Lower leg skin (tissue), 3 donors: Measurements from ENCODE around the gene SPPL3.

Experiments used
- POLR2A ChIP-seq, 2 donors: fragments of 450-650 bp; IDR thresholded peaks; one replicate each; pipeline ENCODE4 v1.6.1; 2016 to 2017; ENCODE audit warnings: antibody characterized with exemption in 2 of 2, mild to moderate bottlenecking in 1 of 2, moderate library complexity in 1 of 2
- TF ChIP-seq, protein P1 (sequence below), 3 donors: fragments of 450-650 bp; IDR thresholded peaks; one replicate each; pipeline ENCODE4 v1.5.1; 2016; ENCODE audit warnings: antibody characterized with exemption in 3 of 3, mild to moderate bottlenecking in 3 of 3, moderate library complexity in 2 of 3

DNA sequence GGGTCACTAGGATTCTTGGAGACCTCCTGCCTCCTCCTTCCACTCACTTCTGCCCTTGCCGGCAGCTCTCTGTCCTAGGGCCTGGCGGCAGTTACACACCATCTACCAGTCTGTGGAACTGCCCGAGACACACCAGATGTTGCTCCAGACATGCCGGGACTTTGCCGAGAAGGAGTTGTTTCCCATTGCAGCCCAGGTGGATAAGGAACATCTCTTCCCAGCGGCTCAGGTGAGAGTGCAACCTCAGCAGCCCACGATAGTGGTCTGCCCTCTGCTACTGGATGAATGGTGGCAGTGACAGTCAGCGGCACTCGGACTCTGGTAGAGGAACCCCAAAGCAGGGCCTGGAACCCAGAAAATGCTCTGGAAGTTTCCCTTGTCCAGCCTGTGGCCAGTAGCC is 177.2 kb downstream of the SPPL3 start:
- TF ChIP-seq POLR2A (IDR thresholded peaks at IDR 0.05) = no peak
- TF ChIP-seq, protein P1, sequence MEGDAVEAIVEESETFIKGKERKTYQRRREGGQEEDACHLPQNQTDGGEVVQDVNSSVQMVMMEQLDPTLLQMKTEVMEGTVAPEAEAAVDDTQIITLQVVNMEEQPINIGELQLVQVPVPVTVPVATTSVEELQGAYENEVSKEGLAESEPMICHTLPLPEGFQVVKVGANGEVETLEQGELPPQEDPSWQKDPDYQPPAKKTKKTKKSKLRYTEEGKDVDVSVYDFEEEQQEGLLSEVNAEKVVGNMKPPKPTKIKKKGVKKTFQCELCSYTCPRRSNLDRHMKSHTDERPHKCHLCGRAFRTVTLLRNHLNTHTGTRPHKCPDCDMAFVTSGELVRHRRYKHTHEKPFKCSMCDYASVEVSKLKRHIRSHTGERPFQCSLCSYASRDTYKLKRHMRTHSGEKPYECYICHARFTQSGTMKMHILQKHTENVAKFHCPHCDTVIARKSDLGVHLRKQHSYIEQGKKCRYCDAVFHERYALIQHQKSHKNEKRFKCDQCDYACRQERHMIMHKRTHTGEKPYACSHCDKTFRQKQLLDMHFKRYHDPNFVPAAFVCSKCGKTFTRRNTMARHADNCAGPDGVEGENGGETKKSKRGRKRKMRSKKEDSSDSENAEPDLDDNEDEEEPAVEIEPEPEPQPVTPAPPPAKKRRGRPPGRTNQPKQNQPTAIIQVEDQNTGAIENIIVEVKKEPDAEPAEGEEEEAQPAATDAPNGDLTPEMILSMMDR (IDR thresholded peaks at IDR 0.05) = no peak
